SK-N-SH treated with all-trans-retinoic acid at 6 μM for 48 hours (cell line): Measurements from ENCODE around the gene GPR152.

Source experiments
- ATAC-seq: fragments of 200-7000 bp; cut with Tn5 transposase; 3 replicates; pipeline ENCODE4 v1.9.1; 2020; ENCODE audit warnings: mild to moderate bottlenecking, moderate library complexity
- BACH2 ChIP-seq: fragments of 250-450 bp; sonication (Bioruptor Pico); IDR thresholded peaks from 2 replicates; pipeline ENCODE4 v1.9.0; 2021; ENCODE audit warnings: mild to moderate bottlenecking, borderline replicate concordance
- CSDC2 ChIP-seq: fragments of 250-450 bp; sonication (Bioruptor Pico); IDR thresholded peaks from 2 replicates; pipeline ENCODE4 v1.5.0; 2020; ENCODE audit warnings: mild to moderate bottlenecking, moderate library complexity
- ESRRG ChIP-seq: fragments of 250-450 bp; sonication (Bioruptor Pico); IDR thresholded peaks from 2 replicates; pipeline ENCODE4 v1.6.1; 2021; ENCODE audit warnings: mild to moderate bottlenecking
- GLIS3 ChIP-seq: fragments of 250-450 bp; sonication (Bioruptor Pico); IDR thresholded peaks from 2 replicates; pipeline ENCODE4 v1.5.0; 2020; ENCODE audit warnings: mild to moderate bottlenecking, moderate library complexity
- ISL1 ChIP-seq: fragments of 250-450 bp; sonication (Bioruptor Pico); IDR thresholded peaks from 2 replicates; pipeline ENCODE4 v2.1.2; 2022; ENCODE audit warnings: mild to moderate bottlenecking, moderate library complexity
- OSR1 ChIP-seq: fragments of 250-450 bp; sonication (Bioruptor Pico); IDR thresholded peaks from 2 replicates; pipeline ENCODE4 v1.8.0; 2022; ENCODE audit warnings: moderate library complexity, mild to moderate bottlenecking, inconsistent platforms
- PPARA ChIP-seq: fragments of 250-450 bp; sonication (Bioruptor Pico); IDR thresholded peaks from 2 replicates; pipeline ENCODE4 v1.5.0; 2020; ENCODE audit warnings: mild to moderate bottlenecking, borderline replicate concordance
- RARB ChIP-seq: fragments of 250-450 bp; sonication (Bioruptor Pico); IDR thresholded peaks from 2 replicates; pipeline ENCODE4 v1.8.0; 2021; ENCODE audit warnings: mild to moderate bottlenecking, moderate library complexity
- SNAI2 ChIP-seq: fragments of 250-450 bp; sonication (Bioruptor Pico); IDR thresholded peaks from 2 replicates; pipeline ENCODE4 v1.5.0; 2020; ENCODE audit warnings: mild to moderate bottlenecking, moderate library complexity
- TCF4 ChIP-seq: fragments of 250-450 bp; sonication (Bioruptor Pico); IDR thresholded peaks from 2 replicates; pipeline ENCODE4 v1.8.0; 2021; ENCODE audit warnings: mild to moderate bottlenecking, moderate library complexity, borderline replicate concordance
- TOX ChIP-seq: fragments of 250-450 bp; sonication (Bioruptor Pico); IDR thresholded peaks from 2 replicates; pipeline ENCODE4 v1.8.0; 2021; ENCODE audit warnings: mild to moderate bottlenecking, moderate library complexity, borderline replicate concordance
- ZC3H10 ChIP-seq: fragments of 250-450 bp; sonication (Bioruptor Pico); IDR thresholded peaks from 2 replicates; pipeline ENCODE4 v1.5.1; 2021; ENCODE audit warnings: mild to moderate bottlenecking, moderate library complexity
- ZFP3 ChIP-seq: fragments of 250-450 bp; sonication (Bioruptor Pico); IDR thresholded peaks from 2 replicates; pipeline ENCODE4 v1.5.0; 2020; ENCODE audit warnings: mild to moderate bottlenecking, moderate library complexity
- ZFP30 ChIP-seq: fragments of 450-650 bp; formaldehyde crosslinking; IDR thresholded peaks from 2 replicates; pipeline ENCODE4 v1.5.0; 2022; ENCODE audit warnings: mild to moderate bottlenecking, moderate library complexity
- ZNF565 ChIP-seq: fragments of 450-650 bp; formaldehyde crosslinking; conservative IDR thresholded peaks from 2 replicates; pipeline ENCODE4 v1.5.0; 2020; ENCODE audit warnings: low read depth, mild to moderate bottlenecking, moderate library complexity
- ZNF8 ChIP-seq: fragments of 450-650 bp; formaldehyde crosslinking; IDR thresholded peaks from 2 replicates; pipeline ENCODE4 v1.5.0; 2020; ENCODE audit warnings: mild to moderate bottlenecking, moderate library complexity
- TF ChIP-seq, protein P1 (sequence below): fragments of 250-450 bp; sonication (Bioruptor Pico); IDR thresholded peaks from 2 replicates; pipeline ENCODE4 v1.5.1; 2021; ENCODE audit warnings: mild to moderate bottlenecking, moderate library complexity
- TF ChIP-seq, protein P2 (sequence below): fragments of 250-450 bp; sonication (Bioruptor Pico); IDR thresholded peaks from 2 replicates; pipeline ENCODE4 v1.8.0; 2020; ENCODE audit warnings: mild to moderate bottlenecking, moderate library complexity, borderline replicate concordance
- TF ChIP-seq, protein P3 (sequence below): fragments of 250-450 bp; sonication (Bioruptor Pico); IDR thresholded peaks from 2 replicates; pipeline ENCODE4 v1.8.0; 2021; ENCODE audit warnings: low read depth, mild to moderate bottlenecking, moderate library complexity, borderline replicate concordance
- TF ChIP-seq, protein P4 (sequence below): fragments of 250-450 bp; sonication (Bioruptor Pico); IDR thresholded peaks from 2 replicates; pipeline ENCODE4 v1.5.0; 2020; ENCODE audit warnings: mild to moderate bottlenecking, moderate library complexity

The GPR152 gene

DNA sequence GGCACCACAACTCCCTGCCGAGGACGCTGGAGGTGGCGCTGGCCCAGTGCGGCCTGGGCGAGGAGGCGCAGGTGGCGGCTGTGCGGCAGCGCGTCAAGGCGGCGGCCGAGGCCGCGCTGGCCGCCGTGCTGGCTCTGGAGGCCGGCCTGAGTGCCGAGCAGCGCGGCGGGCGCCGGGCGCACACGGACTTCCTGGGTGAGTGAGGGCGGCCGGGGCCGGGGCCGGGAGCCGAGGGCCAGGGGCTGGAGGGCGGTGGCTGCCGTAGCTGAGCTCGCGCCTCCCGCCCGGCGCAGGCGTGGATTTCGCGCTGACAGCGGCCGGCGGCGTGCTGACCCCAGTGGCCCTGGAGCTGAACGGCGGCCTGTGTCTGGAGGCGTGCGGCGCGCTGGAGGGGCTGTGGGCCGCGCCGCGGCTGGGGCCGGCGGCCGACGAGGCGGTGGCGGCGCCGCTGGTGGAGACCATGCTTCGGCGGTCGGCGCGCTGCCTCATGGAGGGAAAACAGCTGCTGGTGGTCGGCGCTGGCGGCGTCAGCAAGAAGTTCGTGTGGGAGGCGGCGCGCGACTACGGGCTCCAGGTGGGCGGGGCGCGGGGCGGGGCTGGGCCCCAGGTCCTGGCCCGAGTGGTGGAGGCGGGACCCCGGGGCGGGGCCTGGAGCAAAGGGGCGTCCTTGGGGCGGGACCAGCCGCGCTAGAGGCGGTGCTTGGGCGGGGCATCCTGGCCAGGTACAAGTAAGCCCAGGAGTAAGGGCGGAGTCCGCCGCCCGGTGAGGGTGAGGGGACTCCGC, 31.7 kb downstream of the GPR152 start:
- TF ChIP-seq ZFP3 (CRISPR knock-in tag) = peak; percentile 47; the same call in 1 of the 2 replicates
- TF ChIP-seq ESRRG (CRISPR knock-in tag) = no peak
- ATAC-seq = peak; percentile 93

DNA sequence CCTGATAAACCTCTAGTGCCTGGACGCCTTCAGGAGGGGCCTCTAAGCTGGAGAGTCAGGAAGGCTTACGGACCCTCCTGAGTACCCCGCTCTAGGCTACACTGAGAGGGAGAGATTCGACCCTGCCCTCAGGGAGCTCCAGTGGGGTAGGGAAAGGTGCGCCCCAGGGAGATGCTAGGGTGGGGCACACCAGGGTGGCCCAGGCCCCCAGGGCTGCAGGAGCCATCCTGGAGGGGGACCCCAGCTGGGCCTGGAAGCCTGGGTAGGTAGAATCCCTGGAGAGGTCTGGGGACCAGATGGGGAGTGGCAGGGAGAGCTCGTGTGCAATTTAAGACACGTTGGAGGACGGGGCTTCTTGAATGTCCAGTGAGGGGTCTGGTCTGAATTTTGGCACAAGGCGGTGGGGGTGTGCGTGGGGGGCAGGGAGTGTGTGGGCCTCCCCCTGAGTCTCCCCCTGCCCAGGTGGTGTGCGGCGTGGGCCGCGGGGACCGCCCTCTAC, 32.3 kb downstream of the GPR152 start:
- TF ChIP-seq, protein P1, sequence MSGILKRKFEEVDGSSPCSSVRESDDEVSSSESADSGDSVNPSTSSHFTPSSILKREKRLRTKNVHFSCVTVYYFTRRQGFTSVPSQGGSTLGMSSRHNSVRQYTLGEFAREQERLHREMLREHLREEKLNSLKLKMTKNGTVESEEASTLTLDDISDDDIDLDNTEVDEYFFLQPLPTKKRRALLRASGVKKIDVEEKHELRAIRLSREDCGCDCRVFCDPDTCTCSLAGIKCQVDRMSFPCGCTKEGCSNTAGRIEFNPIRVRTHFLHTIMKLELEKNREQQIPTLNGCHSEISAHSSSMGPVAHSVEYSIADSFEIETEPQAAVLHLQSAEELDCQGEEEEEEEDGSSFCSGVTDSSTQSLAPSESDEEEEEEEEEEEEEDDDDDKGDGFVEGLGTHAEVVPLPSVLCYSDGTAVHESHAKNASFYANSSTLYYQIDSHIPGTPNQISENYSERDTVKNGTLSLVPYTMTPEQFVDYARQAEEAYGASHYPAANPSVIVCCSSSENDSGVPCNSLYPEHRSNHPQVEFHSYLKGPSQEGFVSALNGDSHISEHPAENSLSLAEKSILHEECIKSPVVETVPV (CRISPR knock-in tag) = no peak
- TF ChIP-seq ISL1 (CRISPR knock-in tag) (no peak), TCF4 (CRISPR knock-in tag) (no peak), BACH2 (CRISPR knock-in tag) (no peak), ZNF8 (CRISPR knock-in tag) (no peak), ZFP3 (CRISPR knock-in tag) (no peak), ZFP30 (no peak), GLIS3 (no peak), TOX (CRISPR knock-in tag) (no peak)
- TF ChIP-seq, protein P2, sequence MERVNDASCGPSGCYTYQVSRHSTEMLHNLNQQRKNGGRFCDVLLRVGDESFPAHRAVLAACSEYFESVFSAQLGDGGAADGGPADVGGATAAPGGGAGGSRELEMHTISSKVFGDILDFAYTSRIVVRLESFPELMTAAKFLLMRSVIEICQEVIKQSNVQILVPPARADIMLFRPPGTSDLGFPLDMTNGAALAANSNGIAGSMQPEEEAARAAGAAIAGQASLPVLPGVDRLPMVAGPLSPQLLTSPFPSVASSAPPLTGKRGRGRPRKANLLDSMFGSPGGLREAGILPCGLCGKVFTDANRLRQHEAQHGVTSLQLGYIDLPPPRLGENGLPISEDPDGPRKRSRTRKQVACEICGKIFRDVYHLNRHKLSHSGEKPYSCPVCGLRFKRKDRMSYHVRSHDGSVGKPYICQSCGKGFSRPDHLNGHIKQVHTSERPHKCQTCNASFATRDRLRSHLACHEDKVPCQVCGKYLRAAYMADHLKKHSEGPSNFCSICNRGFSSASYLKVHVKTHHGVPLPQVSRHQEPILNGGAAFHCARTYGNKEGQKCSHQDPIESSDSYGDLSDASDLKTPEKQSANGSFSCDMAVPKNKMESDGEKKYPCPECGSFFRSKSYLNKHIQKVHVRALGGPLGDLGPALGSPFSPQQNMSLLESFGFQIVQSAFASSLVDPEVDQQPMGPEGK (CRISPR knock-in tag) = no peak
- no peak for ATAC-seq

DNA sequence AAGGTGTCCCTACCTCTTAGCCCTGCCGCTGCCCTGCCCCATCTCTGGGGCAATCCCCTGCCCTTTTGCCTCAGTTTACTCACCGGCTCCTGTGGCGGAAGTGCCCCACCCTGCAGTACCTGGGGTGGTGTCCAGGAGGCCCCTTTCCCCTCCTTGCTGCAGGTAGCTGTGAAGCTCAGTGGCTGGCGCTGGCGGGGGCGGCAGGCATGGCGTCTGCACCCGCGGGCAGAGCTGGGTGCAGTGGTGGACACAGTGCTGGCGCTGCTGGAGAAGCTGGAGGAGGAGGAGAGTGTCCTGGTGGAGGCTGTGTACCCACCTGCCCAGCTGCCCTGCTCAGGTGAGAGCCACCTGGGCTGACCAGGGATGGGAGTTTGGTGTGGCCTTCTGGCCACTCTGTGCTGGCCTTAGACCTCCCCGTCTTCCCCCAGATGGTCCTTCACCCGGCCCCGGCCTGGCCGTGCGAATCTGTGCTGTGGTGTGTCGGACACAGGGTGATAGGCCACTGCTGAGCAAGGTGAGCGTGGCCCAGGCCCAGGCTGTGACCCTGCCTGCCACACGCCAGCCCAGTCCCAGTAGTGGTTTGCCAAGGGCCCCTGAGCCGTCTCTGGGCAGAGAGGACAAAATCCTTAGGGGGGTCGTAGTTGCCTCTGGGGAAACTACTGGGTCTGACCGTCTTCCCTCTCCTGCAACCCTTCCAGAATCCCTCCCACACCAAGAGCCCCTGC, 33.0 kb downstream of the GPR152 start:
- TF ChIP-seq, protein P2 (CRISPR knock-in tag) = no peak
- TF ChIP-seq PPARA (CRISPR knock-in tag) (no peak), SNAI2 (CRISPR knock-in tag) (no peak), OSR1 (CRISPR knock-in tag) (no peak), ZNF8 (CRISPR knock-in tag) (no peak), ISL1 (CRISPR knock-in tag) (no peak), CSDC2 (CRISPR knock-in tag) (no peak), ZC3H10 (CRISPR knock-in tag) (no peak), RARB (no peak), GLIS3 (no peak), ZNF565 (CRISPR knock-in tag) (no peak), TCF4 (CRISPR knock-in tag) (no peak)
- TF ChIP-seq, protein P3, sequence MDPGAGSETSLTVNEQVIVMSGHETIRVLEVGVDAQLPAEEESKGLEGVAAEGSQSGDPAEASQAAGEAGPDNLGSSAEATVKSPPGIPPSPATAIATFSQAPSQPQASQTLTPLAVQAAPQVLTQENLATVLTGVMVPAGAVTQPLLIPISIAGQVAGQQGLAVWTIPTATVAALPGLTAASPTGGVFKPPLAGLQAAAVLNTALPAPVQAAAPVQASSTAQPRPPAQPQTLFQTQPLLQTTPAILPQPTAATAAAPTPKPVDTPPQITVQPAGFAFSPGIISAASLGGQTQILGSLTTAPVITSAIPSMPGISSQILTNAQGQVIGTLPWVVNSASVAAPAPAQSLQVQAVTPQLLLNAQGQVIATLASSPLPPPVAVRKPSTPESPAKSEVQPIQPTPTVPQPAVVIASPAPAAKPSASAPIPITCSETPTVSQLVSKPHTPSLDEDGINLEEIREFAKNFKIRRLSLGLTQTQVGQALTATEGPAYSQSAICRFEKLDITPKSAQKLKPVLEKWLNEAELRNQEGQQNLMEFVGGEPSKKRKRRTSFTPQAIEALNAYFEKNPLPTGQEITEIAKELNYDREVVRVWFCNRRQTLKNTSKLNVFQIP = no peak
- TF ChIP-seq, protein P4, sequence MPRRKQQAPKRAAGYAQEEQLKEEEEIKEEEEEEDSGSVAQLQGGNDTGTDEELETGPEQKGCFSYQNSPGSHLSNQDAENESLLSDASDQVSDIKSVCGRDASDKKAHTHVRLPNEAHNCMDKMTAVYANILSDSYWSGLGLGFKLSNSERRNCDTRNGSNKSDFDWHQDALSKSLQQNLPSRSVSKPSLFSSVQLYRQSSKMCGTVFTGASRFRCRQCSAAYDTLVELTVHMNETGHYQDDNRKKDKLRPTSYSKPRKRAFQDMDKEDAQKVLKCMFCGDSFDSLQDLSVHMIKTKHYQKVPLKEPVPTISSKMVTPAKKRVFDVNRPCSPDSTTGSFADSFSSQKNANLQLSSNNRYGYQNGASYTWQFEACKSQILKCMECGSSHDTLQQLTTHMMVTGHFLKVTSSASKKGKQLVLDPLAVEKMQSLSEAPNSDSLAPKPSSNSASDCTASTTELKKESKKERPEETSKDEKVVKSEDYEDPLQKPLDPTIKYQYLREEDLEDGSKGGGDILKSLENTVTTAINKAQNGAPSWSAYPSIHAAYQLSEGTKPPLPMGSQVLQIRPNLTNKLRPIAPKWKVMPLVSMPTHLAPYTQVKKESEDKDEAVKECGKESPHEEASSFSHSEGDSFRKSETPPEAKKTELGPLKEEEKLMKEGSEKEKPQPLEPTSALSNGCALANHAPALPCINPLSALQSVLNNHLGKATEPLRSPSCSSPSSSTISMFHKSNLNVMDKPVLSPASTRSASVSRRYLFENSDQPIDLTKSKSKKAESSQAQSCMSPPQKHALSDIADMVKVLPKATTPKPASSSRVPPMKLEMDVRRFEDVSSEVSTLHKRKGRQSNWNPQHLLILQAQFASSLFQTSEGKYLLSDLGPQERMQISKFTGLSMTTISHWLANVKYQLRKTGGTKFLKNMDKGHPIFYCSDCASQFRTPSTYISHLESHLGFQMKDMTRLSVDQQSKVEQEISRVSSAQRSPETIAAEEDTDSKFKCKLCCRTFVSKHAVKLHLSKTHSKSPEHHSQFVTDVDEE (CRISPR knock-in tag) = no peak
- TF ChIP-seq, all 23 proteins: peak for 0
- ATAC-seq = no peak
